ENCODE data around the gene NME3.

Gene NME3

DNA sequence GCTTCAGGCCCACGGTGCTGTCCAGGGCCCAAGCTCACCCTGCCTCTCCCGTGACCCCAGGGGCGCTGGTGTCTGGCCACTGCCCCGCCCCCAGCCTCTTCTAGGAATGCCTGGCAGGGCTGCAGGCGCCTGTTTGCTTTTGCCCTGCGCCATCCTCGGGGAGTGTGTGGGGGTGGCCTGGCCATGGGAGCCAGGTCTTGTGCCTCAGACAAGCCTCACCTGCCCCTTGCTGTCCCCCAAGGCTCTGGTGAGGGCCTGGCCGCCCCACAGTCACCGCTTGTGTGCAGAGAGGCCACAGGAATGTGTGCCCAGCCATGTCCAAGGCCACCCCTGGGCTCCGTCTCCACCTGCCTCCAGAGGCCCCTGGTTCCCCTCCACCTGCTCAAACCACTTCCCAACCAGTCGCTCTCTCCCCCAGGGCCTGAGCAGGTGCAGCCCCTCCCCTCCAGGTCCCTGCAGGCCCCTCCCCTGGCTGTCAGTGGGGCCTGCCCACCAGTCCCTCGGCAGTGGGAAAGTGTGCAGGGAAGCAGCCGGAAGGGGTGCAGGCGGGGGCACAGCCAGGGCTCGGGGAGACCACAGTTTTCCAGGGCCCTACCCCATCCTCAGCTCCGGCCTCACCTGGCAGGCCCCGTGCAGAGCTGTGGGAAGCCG is 23.0 kb upstream of the NME3 start:
- DNase-seq = no peak

DNA sequence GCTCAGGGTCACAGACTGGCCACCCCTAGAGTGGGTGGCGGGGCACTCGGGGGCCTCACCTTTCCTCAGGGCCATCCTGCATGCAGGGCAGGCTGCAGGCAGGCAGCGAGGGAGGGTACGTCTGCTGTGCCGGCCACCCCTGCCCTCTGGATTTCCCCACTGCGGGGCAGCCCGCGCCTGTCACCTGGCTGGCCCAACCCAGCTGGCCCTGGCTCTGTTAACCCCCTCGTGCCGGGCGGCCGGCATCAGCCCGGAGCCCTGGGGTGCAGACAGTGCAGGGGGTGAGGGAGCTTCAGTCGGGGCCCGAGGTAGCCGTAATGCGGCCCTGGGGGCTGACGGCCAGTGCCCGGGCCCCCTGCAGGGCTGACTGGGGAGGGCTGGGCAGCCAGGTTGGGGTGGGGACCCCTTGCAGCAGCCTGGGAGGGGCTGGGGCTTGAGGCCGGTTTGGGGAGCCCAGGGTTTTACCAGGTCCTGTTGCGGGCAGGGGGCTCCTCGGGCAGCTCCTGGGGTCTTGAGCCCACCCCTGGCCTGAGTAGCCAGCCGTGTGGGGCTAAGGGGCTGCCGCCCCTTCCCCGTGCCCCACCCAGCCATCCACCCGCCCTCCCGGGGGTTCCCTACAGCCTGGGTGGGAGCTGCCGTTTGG is 22.4 kb upstream of the NME3 start, which contains the start of gene IGFALS:
Gene IGFALS (minus strand): TSS at position 128 of the 643 bp plus-strand sequence. CDS start 53 bp downstream, at position 75.
- no peak for DNase-seq

DNA sequence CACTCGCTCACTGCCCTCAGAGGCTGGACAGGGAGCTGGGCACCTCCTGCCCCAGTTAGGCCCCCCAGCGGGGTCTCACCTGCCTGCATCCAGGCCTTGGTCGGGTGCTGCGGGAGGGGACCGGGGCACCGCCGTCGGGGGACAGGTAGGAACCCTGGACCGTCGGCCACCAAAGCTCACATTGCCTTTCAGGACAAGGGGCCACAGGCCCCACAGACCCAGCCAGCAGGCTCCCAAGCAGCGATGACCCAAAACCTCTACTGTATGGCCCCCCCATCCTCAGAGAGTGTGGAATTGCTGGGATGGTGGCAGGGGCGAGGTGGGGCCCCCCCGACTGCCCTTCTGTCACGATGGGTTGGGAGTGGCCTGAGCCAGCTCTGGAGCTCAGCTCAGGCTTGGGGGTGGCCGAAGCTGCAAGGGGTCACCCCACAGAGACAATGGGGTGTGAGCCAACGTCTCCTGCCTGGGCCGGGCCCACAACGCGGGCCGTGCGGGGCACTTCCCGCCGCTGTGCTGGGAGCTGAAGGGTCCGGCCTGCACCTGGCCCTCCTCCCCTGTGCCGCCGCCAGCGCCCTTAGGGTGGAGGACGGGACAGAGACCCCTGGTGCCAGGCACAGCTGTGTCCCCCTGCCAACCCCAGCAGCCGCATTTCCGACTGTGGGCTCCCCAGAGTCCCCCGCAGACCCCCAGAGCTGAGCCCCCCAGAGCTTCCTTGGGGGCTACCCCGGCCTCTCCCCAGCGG is 21.7 kb upstream of the NME3 start:
- no peak for DNase-seq

DNA sequence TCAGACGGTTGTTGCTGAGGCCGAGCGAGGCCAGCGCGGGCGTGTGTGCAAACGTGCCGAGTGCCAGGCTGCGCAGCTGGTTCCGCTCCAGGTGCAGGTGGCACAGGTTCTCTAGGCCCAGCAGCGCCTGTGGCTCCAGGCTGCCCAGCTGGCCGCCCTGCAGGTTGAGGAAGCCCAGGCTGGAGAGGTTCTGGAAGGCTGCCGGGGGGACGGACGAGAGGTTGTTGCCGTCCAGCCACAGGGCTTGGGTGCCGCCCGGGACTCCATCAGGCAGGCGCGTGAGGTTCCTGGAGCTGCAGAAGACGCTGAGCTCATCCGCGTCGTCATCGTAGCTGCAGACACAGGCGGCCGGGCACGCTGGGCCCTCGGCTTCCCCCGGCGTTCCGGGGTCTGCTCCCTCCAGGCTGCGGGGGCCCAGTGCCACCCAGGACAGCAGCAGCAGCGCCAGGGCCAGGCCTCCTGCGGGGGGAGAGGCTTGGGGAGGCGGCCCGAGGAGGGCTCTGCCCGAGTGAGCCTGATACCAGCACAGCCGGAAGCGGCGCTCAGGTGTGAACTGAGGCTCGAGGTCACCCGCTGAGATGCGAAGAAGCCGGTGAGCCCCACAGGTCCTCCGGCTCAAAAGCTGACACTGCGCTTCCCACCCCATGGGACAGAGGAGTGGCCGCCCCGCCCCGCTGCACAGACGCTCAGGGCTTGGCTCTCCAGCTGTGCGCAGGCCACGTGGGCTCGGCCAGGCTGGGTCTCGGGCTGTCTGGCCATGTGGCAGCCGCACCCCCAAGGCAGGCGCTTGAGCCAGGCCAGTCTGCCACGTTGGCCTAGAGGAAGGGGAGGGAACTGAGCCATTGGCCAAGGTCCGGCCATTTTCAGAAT is 20.8 kb upstream of the NME3 start:
- DNase-seq = no peak

- DNase-seq = no peak
Observed at GRCh38 chr16:1791256-1791942, 20.1 kb upstream of the NME3 start.

GRCh38 chr16:1790611-1791255 is 19.4 kb upstream of the NME3 start:
- no peak for DNase-seq

DNA sequence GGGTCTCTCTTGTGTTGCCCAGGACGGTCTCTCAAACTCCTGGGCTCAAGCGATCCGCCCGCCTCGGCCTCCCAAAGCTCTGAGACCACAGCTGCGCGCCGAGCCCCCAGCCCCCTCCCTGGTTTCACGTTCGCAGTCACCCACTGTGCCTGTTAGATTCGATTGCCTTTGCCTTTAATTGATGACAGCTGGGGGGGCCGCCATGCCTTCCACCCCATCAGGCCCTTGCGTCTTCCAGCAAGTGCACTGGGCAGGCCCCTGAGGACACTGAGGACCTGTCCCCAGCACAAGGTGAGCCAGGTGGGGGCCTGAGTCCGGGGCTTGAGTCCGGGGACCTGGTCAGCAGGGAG is 18.9 kb upstream of the NME3 start:
- no peak for DNase-seq

DNA sequence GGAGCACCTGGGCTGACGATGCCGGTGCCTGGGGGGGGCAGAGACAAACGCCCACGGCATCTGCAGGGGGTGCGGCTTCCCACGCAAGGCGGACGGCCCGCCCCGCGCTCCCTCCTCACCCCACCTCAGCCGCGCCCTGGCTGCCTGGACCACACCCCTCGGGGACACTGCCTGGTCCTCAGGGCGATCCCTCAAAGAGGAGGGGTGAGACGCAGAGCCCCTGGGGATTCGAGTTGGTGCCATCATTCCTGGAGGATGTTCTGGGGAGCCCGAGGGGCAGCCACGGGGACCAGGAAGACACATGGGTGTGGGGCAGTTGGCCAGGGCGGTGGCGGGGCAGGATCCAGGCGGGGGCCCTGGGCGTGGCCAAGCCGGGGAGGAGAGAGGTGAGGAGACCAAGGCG is 18.3 kb upstream of the NME3 start:
- no peak for DNase-seq

DNA sequence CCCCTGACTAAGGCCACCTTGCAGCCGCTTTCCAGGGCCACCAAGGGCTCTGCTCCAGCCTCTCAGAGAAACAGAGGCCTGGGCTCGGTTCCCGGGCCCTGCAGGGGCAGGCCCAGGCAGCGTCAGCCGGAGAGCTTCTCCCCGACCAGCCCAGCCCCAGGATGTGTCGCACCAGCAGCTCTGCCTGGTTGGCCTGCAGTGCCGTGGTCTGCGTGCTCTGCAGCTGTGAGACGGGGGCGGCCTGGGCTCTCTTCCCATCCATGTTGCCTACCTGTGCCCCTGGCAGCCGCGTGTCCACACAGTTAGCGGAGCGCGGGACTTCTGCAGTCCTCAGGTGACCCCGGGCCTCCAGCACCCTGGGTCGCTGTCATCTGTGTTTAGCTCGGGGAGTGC is 17.4 kb upstream of the NME3 start:
- no peak for DNase-seq

DNA sequence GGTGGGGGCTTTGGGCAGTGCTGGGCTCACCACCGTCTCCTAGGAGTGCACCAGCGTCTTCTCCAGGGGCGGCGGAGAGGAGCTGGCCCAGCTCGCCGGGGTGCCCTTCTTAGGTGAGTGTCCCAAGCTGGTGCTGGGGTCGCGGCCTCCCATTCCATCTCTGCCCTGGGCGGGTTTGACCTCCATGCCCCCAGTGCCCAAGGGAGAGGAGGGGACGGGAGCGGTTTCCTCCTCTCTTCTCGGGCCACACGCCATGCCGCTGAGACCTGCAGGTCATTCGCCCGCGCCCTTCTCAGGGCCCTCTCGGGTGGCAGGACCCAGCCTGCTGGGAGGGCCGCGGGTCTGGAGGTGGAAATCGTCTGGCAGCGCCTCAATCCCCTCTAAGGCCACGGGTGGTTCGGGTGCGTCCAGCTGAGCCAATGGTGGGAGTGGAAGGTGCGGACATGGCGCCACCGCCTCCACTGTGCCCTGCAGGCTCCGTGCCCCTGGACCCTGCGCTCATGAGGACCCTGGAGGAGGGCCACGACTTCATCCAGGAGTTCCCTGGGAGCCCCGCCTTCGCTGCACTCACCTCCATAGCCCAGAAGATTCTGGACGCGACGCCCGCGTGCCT is 16.9 kb upstream of the NME3 start:
- no peak for DNase-seq

DNA sequence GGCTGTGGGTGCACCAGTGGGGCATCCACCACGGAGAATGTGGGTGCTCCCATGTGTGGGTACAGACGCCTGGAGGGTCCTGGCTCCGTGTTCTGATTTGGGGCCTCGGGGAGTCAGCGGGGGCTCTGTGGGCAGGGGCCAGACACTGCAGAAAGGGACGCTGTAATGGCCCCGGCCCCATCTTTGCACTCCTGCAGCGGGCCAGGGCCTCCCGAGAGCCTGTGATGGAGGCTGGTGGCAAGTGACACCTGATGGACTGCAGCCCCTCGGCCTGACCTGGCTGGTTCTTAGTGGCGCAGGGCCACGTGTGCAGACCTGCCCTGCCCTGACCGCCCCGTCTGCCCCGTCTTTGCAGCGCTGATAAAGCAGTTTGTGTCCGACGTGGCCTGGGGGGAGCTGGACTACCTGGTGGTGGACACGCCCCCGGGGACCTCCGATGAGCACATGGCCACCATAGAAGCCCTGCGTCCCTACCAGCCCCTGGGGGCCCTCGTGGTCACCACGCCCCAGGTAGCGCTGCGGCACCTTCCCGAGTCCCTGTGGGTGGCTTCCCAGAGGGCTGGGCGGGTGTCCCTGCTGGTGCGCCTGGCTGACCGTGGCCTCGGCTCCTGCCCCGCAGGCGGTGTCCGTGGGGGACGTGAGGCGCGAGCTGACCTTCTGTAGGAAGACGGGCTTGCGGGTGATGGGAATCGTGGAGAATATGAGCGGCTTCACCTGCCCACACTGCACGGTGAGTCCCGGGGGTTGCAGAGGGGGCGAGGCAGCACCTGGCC is 16.2 kb upstream of the NME3 start:
- DNase-seq = no peak

DNA sequence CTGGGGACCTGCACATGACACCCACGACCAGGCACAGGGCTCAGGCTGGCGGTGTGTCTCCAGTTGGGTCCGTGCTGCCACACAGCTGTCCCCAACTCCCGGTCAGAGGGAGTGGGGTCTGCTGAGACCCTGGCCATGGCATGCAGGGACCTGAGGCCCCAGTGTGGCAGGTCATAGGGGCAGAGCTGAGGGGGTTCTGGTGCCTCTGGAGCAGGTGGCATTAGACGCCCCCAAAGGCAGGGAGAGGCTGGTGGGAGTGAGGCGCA is 15.6 kb upstream of the NME3 start:
- no peak for DNase-seq

- DNase-seq = no peak
Observed at GRCh38 chr16:1786242-1787055, 15.1 kb upstream of the NME3 start.

DNA sequence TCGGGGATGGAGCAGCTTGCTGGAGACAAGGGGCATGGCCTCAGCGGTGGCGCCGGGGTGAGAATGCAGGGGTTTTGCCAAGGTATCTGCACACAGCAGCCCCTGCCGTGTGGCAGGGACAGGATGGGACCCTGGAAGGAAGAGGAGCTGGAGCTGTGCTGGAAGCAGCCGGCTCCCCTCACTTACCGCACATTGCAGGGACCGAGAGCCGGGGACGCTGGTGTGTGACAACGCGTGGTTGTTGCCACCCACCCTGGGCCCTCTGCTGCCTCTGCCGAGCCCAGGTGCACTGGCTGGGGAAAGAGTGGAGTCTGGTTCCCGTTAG is 14.5 kb upstream of the NME3 start:
- no peak for DNase-seq

- DNase-seq = no peak
Observed at GRCh38 chr16:1784977-1785845, 13.9 kb upstream of the NME3 start.

DNA sequence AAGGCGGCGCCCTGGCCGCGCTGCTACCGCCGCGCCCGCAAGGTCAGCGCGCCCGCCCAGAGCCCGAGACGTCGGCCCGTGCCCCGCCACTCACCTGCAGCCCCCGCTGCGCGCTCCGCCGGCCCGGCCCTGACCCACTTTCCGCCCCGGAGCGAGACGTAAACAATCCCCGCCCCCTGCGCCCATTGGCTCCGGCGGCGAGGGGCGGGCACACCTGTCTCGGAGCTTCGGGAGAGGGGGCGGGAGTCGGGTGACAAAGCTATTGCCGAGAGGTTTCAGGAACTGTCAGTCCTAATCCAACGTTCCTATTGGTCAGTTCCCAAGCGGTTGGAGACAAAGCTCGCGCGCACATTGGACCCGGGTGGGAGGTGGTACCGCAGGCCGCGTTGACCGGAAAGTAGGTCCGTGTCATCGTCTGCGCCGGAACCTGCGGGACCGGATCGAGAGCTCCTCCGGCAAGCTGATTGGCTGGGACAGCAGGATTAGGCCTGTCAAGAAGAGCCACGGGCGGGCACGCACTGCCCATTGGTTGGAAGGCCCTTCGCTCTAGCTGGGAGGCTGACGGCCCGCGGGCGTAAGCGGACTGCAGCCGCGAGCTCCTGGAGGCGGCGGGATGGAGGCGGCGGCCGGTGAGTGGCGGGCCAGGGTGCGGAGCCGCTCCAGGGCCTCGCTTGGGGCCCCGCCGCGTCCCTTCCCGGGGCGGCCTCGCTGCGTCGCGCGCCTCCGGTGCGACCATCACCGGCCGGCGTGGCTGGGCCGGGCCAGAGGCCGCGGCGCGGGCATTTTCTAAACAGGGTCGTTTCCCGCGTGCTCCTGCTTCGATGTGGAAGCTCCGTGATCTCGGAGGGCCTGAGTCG is 11.3 kb upstream of the NME3 start, which contains the start of the genes NUBP2 and SPSB3:
Gene NUBP2 (plus strand): TSS at position 553 of the 857 bp plus-strand sequence. CDS start 61 bp downstream, at position 614.
Gene SPSB3 (minus strand): TSS at position 164 of the 857 bp plus-strand sequence. CDS start 1,088 bp downstream, outside the sequence.
- DNase-seq = peak; percentile 90 to 100 (median 100)

Data from nucleus accumbens (tissue), 56 donors.